ENCODE data around the gene DNAJC15.

DNA sequence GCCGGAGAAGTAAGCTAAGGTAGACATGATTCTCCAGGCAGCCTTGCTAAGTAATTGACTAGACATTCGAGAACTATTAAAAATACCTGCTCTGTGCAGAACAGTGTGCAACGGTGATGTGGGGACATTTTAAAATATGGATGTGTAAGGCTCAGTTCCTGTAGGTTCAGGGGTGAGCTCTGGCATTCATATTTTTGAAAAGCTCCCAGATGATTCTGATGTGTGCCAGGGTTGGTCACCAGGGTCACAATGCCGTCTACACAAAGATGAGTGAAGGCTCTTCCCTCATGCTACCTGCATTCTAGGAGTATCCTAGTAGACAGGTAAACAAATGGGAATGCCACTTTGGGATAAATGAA lies 30.6 kb upstream of the DNAJC15 start:
- TF ChIP-seq, protein P1, sequence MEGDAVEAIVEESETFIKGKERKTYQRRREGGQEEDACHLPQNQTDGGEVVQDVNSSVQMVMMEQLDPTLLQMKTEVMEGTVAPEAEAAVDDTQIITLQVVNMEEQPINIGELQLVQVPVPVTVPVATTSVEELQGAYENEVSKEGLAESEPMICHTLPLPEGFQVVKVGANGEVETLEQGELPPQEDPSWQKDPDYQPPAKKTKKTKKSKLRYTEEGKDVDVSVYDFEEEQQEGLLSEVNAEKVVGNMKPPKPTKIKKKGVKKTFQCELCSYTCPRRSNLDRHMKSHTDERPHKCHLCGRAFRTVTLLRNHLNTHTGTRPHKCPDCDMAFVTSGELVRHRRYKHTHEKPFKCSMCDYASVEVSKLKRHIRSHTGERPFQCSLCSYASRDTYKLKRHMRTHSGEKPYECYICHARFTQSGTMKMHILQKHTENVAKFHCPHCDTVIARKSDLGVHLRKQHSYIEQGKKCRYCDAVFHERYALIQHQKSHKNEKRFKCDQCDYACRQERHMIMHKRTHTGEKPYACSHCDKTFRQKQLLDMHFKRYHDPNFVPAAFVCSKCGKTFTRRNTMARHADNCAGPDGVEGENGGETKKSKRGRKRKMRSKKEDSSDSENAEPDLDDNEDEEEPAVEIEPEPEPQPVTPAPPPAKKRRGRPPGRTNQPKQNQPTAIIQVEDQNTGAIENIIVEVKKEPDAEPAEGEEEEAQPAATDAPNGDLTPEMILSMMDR (conservative IDR thresholded peaks at IDR 0.05 in 1 of 2, IDR thresholded peaks at IDR 0.05 in 1 of 2; ENCODE audit: low read depth in 1 of 2, low read length in 2 of 2), result no peak
- no peak for TF ChIP-seq EZH2 (IDR thresholded peaks at IDR 0.05; ENCODE audit: low read length, missing control alignments)

Data from fibroblast of lung (primary cell).